Activated CD4-positive, alpha-beta T cell treated with anti-CD3 and anti-CD28 coated beads, Interleukin-10, Interleukin-2, amounts not matched to agents 100 ng/mL and 50 ng/mL, durations not matched to agents 16 hours and 8 hours (primary cell): ENCODE results near the gene BBS1.
A peak's percentile ranks its signal among the peaks of the same experiment; 100 is the strongest.

ENCODE experiments used
- DNase-seq: peaks from one replicate; pipeline ENCODE4 v3.0.0-alpha.2; 2020

Gene BBS1

DNA sequence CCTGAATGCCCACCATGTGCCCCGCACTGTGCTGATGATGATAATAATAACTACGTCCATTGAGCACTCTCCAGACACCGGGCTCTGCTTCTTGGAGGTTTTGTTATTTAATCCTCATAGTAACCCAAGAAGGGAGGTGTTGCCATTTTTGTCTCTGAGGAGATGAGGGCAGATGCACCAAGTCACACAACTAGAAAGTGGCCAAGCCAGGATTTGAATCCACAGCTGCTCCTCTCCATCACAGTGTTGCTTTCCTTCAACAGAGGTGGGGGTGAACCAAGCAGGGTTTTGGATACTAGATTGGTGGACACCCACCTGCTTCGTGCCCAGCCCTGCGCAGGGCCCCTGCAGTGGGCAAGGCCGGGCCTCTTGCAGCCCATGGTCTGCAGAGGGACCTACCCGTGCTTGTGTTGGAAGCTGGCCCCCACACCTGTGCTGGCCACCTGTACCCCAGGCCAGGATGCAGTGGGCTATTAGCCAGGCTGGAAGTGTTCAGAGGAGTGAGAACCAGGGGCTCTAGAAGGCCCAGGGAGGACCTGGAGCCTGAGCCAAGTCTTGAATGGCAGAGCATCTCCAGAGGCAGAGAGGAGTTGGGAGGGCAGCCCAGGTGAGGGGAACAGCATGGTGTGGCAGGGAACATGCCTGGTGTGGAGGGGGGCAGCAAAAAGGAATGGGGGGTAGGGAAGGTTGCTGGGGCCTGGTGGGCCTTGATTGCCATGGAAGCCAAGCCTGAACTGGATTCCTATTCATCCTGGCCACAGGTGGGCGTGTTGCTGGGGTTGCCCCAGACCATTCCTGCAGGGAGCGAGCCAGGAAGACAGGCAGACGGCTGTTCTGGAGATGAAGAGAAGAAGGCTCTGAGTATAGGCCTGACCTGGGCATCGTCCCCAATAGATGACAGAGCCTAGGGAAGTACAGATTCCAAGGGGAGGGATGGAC, 32.9 kb upstream of the BBS1 start:
- no peak for DNase-seq

DNA sequence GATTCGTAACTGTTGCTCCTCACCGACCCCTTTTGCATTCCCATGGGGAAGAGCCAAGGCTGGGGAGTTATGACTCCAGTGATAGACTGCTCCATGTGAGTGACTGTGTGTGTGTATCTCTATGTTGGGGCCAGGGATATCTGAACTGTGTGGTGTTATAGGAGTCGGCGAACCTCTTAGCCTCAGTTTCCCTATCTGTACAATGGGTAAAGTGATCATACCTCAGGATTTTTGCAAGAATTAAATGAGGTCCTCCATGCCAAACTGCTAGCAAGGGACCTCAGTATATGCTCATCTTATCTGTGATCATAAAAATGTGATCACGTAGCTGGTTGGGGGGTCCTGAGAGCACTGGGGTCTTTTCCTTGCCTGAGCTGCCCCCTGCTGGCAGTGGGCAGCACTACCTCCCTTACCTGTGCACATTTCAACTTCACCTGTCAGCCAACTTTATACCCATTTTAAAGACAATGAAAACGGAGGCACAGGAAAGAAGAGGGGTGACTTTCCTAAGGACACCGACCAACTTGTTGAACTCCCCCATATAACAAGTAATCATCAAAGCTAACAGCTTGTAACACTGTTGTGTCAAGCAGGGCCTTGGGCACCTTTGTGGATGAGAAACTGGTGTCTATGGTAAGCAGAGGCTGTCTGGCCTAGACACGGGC, 31.6 kb upstream of the BBS1 start:
- DNase-seq: peak; percentile 41

DNA sequence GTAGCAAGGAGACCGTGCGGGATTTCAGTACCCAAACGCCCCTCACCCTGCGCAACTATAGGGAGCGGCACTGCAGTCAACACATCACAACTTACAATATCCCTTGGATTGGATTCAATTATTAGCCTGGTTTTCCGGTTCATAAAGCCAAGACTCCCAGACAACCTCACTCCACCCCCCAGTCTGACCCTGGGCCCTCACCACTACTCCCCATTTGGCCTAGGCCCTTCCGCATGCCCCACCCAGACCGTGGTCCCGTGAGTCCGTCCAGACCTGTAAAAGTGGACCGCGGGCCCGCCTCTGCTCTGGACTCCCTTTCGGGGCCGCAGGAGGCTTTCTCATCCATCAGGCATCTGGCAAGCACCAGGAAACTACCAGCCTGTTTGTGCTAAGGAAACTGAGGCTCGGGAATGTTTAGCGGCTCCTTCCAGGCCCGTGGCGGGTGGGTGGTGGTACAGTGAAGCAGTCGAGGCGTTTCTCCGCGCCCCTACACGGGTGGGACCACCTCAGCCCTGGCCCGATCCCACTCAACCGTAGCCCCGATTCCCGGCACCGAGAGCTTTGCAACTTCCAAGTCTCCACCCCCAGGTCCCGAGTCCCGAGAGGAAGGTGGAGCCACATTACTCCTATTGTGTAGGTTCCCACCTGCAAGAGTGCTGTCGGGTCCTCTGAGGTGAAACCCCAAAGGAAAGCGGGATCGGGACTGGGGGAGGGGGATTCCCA, 30.9 kb upstream of the BBS1 start:
- no peak for DNase-seq

DNA sequence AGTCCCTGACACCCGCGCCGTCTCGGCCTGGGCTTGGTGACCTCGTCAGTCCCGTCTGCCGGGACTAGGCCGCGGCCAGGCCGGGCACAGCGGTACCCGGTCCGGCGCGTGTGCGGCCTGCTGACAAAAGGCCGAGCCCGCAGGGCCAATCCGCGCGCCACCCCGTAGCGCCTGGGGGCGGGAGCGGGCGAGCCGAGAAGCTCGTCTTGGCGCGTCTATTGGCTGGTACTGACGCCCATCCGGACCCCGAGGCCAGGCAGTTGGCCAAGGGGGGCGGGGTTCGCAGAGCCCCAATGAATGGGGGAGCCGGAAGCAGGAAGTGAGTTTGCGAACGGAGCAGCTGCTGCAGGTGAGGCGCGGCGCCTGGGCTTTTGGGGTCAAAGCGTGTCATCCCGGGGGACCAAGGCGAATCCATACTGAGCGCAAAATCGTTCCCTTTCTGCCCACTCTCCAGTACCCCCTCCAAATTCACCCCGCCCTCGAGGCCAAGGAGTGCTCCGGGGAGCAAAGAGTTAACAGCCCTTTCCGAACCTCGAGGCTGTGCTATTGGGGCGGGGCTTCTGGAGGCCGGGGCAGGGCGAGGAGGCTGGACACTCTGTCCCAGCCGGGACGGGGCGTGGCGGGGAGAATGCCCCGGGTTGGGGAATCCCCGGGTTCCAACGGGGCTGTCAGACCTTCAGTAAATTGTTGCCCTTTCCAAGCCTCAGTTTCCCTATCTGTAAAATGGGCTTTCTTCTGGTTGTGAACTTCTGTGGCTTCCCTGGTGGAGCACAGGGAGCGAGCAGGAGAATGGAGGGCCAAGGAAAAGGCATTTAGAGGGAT, 30.1 kb upstream of the BBS1 start, which contains the start of gene DPP3:
DPP3 (plus strand) TSS at position 318 of the 822 bp plus-strand sequence. CDS start 1,767 bp downstream, outside the sequence.
- peak; percentile 99 for DNase-seq

DNA sequence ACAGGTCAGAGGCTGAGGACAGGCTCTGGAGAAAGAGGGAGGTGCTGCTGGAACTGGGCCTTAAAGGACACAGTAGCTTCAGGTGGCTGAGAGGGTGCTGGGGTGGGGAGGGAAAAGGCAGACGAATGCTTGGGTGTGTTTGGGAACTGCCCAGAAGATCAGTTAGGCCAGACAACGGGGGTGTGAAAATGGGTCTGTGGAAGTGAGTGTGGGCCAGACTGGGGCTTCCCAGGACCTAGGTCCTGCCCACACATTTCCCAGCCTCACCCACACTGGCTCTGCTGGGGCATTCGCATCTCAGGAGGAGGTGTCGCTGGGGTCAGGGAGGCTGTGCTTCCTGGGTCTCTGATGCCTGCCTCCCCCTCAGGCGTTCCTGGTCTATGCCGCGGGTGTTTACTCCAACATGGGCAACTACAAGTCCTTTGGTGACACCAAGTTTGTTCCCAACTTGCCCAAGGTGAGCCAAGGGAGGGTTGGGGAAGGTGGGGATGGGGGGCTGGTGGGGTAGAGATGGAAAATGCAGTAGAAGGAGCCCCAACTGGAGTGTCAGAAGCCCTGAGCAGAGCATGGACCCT, 25.5 kb upstream of the BBS1 start:
- DNase-seq: no peak

DNA sequence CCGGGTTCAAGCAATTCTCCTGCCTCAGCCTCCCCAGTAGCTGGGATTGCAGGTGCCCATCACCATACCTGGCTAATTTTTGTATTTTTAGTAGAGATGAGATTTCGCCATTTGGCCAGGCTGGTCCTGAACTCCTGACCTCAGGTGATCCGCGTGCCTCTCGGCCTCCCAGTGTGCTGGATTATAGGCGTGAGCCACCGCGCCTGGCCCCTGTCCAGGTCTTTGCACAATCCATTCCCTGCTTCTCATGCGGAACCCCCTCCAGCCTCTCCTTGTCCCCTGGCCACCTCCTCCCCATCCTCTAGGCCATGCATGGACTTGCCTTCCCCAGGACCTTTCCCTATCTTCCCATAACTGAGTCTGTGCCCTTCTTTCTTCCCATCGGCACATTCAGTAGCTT, 21.5 kb upstream of the BBS1 start:
- DNase-seq: no peak

DNA sequence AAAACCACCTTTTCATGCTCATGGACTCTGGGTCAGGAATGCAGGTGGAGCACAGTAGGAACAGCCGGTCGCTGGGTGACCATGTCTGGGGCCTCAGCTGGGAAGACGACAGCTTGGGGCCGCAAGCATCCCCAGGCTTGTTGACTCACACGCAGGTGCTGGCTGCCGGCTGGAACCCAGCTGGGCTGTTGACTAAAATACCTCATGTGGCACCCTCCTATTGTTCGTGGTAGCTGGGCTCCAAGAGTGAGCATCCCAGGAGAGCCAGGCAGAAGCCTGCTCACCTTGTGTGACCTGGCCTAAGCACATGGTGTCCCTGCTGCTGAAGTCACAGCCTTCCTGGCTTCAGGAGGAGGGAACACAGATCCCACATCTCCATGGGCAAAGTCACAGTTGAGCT, 20.8 kb upstream of the BBS1 start:
- DNase-seq: no peak

DNA sequence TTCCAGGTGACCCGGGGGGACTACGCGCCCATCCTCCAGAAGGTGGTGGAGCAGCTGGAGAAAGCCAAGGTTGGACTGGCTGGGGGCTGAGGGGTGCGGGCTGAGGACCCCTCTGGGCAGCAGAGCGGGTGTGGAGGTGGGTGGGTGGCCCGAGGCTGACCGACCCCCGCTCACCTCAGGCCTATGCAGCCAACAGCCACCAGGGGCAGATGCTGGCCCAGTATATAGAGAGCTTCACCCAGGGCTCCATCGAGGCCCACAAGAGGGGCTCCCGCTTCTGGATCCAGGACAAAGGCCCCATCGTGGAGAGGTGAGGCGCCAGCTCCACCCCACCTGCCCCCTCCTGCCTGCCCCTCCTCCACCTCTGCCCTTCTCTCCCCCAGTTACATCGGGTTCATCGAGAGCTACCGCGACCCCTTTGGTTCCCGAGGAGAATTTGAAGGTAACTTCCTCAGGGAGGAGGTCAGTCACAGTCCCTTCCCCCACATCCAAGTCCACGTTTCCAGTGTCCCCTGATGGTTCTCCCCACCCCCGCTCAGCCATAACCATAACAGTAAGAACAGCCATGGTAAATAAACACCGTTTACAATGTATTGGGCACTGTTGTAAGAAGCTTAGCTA, 19.0 kb upstream of the BBS1 start:
- DNase-seq: no peak

DNA sequence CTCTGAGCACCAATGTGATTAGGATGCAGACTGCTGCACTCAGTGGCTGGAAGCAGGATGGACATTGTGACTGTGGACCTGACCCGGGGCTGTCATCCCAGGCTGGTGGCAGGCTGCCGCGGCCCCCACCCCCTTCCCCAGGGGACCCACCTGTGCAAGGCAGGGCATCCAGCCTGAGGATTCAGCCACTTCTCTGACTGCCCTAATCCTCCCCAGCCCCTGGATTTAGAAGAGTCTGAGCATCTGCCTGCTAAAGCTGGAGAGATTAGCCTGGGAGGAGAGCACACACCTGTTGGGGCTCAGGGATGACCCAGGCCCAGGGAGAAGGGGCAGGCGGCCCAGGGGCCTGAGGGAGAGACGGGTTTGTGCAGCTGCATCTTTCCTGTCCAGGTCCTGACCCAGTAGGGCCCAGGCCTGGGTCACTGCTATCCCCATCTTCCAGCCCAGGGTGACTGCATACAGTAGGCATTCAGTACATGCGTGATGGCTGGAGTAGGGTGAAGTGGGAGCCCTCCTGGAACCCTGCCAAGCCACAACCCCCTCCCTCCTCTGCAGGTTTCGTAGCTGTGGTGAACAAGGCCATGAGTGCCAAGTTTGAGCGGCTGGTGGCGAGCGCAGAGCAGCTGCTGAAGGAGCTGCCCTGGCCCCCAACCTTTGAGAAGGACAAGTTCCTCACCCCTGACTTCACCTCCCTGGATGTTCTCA, 18.1 kb upstream of the BBS1 start:
- no peak for DNase-seq

DNA sequence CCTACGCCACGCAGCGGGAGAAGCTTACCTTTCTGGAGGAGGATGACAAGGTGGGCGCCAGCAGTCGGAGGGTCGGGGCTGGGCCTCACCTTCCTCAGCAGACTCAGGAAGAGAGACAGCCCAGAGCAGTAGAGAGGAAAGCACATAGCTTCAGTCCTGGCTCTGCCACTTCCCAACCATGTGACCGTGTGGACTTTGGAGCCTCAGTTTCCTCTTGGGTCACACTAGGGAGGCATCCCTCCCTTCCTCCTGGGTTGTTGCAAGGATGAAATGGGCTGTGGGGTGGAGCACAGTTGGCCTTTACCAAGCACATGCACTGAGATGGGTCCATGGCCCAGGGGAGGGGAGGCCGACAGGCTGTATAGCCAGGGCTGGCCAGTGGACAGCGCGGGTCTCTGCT, 17.3 kb upstream of the BBS1 start:
- DNase-seq: no peak

DNA sequence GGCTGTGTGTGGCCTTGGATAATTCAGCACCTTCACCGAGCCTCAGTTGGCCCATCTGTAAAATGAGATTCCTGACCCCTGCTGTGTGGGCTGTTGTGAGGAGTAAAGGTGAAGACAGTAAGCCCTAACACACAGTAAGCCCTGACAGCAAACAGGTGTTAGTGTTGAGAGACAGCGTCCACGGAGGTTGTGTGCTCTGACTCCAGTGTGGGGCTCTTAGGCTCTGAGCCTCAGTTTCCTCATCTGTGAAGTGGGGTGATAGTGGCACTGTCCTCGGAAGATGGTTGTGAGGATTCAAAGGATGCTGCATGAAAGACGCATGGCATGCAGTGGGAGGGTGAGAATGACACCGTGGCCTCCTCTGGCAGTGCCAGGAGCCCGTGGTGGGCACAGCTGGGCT, 16.0 kb upstream of the BBS1 start:
- DNase-seq: no peak

DNA sequence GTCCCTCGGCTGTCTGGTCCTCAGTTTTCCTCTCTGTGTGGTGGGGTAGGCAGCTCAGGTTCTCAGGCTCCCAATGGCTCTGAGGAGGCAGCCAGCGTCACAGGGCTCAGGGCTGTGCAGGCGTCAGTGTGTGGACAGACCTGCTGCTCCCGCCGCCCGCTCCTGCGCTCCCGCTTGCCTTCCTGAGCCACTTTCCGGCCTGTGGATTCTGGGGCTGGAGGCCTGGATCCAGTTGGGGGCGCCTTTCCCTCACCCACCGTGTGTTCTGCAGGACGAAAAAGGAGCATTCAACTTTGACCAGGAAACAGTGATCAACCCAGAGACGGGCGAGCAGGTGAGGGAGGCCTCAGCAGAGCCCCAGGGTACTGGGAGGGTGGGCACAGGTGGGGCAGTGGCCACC, 15.5 kb upstream of the BBS1 start:
- DNase-seq: no peak

DNA sequence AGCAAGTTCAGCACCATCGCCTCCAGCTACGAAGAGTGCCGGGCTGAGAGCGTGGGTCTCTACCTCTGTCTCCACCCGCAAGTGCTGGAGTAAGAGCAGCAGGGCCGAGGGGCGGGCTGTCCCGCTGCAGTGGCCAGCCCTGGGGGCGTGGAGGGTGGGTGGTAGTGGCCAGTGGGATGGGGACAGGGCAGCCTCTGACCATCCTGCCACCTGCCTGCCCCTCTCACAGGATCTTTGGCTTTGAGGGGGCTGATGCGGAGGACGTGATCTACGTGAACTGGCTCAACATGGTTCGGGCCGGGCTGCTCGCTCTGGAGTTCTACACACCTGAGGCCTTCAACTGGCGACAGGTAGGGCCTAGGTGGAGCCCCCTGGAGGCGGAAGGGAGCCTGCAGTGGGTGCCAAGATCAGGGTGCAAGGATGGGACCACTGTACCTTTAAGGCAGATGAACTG, 15.0 kb upstream of the BBS1 start:
- DNase-seq: no peak

DNA sequence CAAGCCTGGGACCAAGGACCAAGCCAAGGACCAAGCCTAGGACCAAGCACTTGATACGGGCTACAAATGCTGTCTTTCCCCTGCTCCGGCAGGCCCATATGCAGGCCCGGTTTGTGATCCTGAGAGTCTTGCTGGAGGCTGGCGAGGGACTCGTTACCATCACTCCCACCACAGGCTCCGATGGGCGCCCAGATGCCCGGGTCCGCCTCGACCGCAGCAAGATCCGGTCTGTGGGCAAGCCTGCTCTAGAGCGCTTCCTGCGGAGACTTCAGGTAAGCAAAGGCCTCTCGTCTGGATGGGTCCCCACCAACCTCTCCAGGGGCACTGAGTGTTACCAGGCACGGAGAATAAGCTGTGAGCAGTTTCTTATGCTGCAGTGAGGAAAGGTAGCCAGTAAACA, 13.2 kb upstream of the BBS1 start:
- no peak for DNase-seq

DNA sequence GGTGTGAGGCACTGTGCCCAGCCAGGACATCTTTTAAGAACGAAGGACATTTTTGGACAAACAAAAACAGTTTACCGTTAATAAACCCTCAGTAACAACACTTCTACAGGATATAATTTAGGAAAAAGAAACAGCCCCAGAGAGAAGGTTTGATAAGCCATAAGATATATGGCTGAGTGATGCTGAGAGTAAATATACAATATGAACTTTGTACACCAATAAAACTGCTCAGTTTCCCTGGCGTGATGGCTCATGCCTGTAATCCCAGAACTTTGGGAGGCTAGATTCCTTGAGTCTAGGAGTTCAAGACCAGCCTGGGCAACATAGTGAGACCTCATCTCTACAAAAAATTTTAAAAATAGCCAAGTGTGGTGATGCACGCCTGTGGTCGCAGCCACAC, 11.9 kb upstream of the BBS1 start:
- no peak for DNase-seq

DNA sequence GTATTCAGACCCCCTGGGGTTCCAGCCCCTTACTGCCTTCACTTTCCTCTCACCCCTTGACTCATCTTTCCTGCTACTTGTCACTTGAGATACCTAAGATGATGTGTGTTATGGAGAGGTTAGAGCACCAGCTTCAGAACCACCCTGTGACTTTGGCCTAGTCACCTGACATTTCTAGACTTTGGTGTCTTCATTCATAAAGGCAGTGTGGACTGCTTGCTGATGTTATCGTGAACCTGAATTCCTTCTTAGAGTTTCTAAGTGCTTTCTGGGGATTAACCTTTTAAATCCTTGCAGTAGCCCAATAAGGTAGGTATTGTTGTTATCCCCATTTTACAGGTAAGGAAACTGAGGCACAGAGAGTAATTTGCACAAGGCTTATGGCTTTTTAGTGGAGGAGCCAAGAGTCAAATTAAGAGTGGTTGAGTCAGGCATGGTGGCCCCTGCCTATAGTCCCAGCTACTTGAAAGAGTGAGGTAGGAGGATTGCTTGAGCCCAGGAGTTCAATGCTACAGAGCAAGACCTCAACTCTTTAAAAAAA, 5.1 kb upstream of the BBS1 start:
- DNase-seq: no peak

DNA sequence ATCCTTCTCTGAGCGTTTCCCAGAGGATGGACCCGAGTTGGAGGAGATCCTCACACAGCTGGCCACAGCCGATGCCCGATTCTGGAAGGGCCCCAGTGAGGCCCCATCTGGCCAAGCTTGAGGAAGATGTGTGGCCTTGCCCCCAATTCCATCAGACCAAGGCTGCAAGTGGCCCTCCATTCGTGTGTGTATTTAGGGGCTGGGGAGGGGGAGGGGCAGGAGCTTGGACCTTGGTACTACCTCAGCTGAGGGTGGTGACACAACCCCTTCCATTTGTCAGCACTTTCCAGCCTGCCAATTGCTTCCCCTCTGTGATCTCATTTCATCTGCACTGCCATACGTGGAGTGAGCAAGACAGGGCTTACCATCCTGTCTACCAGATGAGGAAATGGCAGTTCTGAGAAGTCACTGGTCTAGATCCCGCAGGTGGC, 1.3 kb upstream of the BBS1 start:
- peak; percentile 33 for DNase-seq

DNA sequence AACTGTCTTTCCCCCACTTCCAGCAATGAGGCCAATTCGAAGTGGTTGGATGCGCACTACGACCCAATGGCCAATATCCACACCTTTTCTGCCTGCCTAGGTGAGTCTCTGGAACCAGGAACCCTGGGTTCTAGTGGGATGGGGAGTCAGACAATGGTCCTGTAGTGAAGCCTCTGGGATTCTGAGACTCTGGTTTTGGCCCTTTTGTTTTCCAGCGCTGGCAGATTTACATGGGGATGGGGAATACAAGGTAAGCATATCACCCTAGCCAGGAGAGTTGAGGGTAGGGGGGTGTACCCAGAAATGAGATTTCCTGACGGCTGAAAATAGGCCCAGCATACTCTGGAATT, 530 bp downstream of the BBS1 start:
- no peak for DNase-seq

DNA sequence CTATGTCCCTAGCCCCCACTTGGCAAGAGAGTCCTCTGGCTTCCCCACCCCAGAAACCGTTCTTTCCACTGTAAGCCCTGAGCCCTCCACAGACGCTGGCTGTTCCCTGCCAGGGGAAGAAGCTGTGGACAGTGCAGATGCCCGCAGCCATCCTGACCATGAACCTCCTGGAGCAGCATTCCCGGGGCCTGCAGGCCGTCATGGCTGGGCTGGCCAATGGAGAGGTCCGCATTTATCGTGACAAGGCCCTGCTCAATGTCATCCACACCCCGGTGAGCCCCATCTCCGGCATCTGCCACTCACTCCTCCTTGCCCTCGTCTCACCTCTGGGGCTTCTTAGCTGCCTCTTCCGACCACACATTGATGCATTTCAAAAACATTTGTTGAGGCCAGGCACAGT, 13.2 kb downstream of the BBS1 start:
- DNase-seq: no peak

DNA sequence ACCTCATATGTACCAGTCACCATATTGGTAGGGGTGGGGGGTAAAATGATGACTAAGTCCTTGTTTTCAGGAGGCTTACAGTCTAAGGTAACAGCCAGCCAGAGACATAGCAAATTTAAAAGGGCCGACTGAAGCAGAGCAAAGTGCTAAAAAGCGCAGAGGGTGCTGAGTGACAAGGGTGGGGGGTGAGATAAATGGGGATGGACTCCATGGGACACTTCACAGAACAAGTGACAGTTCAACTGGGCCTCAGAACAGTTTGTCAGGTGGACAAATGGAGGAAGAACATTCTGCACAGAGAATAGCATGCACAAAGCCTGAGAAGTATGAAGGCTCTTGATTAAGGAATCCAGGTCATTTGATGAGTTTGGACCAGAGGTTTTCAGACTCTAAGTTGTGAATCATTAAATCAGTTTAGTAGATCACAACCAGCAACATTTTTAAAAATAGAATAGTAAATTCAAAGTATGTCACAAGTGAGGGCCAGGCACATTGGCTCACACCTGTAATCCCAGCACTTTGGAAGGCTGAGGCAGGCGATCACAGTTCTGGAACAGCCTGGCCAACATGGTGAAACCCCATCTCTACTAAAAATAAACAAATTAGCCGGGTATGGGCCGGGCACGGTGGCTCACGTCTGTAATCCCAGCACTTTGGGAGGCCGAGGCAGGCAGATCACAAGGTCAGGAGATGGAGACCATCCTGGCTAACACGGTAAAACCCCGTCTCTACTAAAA, 14.0 kb downstream of the BBS1 start:
- no peak for DNase-seq
